NCI-H345 (cell line): ENCODE data around the gene CTBP2.

Experiments
- DNase-seq: peaks from one replicate; lab custom pipeline; 2025; lab: John Stamatoyannopoulos, UW

Gene CTBP2

DNA sequence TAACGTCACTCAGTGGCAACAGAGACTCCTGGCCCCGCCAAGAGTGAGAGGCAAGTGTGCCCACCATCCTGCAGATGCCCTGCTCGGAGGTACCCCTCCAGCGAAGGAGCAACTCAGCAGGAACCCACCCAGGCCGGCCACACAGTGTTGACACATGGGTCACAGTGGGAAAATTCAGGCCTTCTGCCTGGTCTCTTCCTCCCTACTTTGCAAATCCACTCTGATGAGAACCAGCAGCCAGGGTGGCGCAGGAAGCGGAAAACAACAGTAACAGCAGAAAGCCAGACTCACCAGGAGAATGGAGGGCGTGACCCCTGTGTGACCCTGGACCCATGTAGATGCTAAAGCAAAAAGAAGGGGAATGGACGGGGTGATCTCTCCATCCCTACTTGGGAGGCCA lies 53.8 kb downstream of the CTBP2 start:
- DNase-seq: no peak

- DNase-seq: no peak
Measured at GRCh38 chr10:125105706-125106255, 54.6 kb downstream of the CTBP2 start.

- no peak for DNase-seq
Measured at GRCh38 chr10:125105155-125105554, 55.2 kb downstream of the CTBP2 start.

DNA sequence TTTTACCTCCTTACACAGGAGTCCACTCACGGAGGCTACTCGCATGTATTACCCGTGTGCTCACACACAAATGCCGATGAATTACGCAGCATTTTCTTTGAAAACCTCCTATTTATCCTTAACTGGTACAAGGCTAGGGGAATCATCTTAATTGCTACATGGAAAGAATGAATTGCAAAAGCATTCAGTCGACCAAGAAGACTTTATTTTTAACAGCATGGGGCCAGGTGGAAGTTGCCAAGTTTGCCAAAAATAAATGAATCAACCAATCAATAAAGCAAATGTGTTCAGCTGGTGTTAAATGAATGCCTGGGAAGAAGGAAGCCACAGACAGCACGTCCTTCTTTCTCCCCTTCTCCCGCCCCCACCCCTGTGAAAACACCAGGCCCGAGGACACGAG lies 55.8 kb downstream of the CTBP2 start:
- DNase-seq: peak; percentile 25

DNA sequence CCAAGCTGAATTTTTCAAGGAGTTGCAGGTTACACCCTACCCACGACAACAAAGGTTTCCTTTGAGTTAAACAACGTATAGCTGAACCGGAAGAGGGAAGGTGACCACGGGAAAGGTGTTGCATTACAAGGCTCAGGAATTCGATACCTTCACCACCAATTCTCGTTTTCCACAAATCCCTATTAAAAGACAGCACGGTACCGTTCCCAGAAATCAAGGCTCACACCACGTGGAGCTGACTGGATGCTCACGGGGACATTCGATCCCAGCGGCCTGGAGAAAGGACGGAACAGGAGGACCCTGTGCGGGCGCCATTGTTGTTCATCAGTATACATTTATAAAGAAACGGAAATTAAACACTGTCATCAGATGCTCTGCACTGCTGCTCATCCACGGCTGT lies 56.4 kb downstream of the CTBP2 start:
- no peak for DNase-seq

DNA sequence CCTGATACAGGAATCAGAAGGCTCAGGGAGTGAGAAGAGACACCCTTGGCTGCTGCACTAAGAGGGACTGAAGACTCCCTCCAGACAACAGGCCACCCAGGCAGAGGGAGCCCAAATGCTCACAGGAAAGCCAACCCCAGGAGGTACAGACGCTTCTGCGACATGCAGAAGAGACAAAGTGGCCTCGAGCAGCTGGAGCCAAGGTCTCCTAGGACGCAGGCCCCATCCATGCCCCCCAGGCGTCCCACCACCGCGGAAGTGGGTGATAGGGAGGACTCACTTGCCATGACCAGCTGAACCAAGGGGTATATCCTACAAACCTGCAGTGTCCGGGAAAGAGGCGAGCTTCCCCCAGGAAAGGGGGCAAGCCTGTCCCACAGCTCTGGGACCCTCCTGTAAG lies 56.9 kb downstream of the CTBP2 start:
- no peak for DNase-seq

- DNase-seq: no peak
Measured at GRCh38 chr10:125102821-125103220, 57.5 kb downstream of the CTBP2 start.

- no peak for DNase-seq
Measured at GRCh38 chr10:125102246-125102645, 58.1 kb downstream of the CTBP2 start.

DNA sequence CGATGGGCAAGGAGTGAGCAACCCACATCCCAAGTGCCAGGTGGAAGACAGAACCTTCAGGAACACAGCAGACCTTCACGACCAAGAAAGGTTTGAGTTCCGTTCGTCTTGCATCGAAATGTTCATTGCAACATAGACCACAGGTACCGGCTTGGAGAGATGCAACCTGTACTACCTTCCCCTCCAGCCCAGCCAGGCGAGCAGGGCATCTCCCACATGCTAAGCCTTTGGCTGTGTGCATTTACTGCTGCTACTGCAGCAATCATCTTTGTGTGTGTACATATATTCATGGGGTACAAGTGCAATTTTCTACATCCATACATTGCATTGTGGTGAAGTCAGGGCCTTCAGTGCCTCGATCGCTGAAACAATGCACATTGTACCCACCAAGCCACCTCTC lies 58.8 kb downstream of the CTBP2 start:
- no peak for DNase-seq

DNA sequence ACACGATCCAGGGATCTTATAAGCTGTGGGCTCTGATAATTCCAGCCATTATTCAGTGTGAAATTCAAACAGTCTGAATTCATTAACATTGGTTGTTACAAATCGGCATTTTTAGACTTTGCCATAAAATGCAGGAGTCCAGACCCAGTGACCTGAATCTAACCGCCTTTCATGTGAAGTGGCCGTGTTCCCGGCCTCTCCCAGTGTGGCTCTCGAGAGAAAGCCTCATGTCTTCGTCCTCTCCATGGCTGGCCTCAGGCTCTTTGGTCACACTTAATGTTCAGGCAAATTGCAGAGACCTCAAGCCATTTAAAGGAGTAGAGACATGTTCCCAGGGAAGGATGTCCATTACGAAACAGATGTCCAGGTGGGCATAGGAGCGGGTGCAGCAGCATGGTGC lies 59.3 kb downstream of the CTBP2 start:
- no peak for DNase-seq

- DNase-seq: no peak
Measured at GRCh38 chr10:125097409-125098070, 62.8 kb downstream of the CTBP2 start.

DNA sequence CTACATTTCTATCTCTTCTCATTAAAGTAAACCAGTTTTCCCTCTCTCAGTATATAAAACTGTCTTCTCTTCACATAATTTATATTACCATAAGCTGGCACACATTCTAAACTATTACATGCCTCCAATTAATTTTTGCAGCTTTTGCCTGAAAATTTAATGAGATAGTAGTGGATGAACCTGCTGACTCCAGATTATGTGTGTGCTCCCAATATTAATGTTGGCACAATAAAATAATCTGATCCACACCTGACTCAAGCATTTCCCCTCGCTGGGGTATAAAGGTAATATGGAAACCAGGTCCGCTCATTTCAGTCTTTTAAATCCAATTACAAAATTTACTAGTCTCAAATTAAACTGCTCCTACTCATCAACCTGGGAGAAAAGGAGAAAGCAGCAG lies 63.4 kb downstream of the CTBP2 start:
- DNase-seq: no peak

DNA sequence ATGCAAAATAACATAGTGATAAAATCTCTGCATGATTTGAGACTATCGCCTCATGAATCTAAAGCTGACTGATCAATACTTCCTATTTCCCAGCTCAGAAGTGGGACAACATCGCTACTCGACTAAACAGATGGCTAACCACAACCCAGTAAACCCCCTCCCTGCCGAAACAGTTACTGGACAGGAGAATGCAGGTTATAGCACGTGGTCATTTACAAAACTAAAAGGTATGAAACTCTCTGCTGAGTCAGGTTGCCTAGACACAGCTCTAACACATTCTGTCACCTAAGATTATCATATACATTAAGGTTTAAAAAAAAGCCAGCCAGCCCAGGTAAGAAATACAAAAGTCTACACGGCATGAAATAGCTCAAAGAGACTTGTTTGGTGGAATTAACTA lies 64.0 kb downstream of the CTBP2 start:
- no peak for DNase-seq

DNA sequence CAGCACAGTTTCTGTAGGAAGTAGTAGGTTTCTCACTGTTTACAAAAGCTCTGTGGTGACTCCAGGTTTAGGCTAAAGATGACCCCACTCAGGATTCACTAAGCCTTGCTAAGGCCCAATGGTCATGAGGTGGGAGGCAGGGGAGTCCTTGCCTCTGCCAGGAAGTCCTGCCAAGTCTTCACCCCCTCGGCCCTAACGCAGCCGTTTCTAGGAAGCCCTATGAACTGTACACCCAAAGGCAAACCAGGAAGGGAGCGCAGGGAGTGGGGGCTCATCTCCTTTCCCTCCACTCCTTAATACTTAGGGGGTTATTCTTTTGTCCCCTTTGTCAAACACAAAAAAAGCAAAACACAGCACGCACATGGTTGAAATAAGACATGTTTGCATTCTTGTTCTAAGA lies 64.6 kb downstream of the CTBP2 start:
- no peak for DNase-seq

- DNase-seq: no peak
Measured at GRCh38 chr10:125095228-125095627, 65.1 kb downstream of the CTBP2 start.

DNA sequence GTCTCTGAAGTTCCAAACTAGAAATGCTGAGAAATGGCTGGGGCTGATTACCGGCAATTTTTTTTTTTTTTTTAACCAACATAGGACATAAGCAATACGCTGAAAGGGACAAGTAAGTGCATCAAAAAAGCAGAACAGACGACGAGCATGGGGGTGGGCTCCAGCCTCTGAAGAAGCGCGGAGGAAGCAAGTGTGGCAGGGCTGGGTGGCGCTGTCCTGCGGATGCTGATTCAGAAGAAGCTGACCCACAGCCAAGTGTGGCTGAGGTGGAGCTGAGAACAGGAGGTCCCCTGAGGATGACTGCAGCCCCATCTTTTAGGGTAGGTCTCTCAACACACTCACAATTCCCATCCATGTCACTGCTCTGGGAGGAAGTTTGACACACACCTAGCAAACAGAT lies 65.6 kb downstream of the CTBP2 start:
- DNase-seq: no peak

GRCh38 chr10:125093974-125094705 lies 66.2 kb downstream of the CTBP2 start:
- DNase-seq: no peak

DNA sequence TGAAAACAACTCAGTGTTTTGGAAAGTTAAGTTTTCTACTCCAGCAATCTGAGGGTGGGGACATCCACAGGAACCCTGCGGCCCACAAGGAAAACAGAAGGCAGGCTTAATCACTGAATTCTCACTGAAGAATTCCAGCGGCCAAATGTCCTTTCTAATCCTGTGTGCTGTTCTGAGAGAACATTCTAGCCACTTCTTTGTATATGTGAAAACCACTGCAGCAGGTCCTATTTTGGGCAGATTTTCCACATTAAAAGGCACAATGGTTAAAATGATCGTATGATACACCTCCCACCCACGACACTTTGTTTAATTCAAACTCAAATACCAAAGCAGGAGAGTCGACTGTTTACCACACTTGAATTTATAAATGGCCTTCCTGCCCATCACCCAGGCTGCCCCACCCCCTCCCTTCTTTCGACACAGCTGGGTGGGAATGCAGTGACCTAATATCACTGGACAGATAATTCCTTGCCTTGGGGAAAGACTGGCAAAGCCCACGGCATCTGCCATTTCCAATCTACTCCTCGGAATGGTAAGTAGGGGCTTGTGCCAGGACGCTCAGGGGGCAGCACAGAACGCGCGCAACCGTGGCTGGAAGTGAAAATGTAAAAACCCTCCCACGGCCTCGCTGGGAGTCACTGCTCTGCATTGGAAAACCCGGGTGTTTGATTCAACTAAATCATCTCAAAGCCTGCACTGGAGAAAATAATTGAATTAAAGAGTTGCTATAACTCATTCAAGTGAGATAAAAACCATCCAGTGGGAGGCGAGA lies 67.0 kb downstream of the CTBP2 start:
- no peak for DNase-seq

GRCh38 chr10:125092564-125093031 lies 67.8 kb downstream of the CTBP2 start:
- DNase-seq: no peak

GRCh38 chr10:125091891-125092290 lies 68.5 kb downstream of the CTBP2 start:
- no peak for DNase-seq

DNA sequence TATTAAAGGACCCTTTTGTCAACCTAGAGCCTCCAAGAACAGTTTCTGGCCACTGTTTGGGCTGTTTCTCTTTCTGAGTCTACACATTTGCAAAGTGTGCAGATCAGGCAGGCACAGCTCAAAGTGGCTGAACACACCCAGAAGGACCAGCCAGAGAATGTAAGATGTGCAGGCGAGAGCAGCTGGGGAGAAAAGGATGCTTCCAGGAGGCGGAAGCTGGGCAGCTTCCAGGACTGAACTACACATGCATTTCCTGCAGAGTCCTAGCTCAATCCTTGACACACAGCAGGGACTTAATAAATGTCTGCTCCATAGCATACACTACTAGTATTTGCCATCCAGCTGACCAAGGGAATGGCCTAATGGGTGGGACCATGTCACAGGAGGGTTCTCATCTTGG lies 70.9 kb downstream of the CTBP2 start:
- no peak for DNase-seq

GRCh38 chr10:125087897-125088215 lies 72.5 kb downstream of the CTBP2 start:
- DNase-seq: no peak
